Measurements from ENCODE around the gene ABI2.
"Not testable (repeated sequence)": the region's sequence is repeated elsewhere in the genome, so short reads cannot be mapped to it uniquely, and the experiment has no call there.

ABI2 gene

DNA sequence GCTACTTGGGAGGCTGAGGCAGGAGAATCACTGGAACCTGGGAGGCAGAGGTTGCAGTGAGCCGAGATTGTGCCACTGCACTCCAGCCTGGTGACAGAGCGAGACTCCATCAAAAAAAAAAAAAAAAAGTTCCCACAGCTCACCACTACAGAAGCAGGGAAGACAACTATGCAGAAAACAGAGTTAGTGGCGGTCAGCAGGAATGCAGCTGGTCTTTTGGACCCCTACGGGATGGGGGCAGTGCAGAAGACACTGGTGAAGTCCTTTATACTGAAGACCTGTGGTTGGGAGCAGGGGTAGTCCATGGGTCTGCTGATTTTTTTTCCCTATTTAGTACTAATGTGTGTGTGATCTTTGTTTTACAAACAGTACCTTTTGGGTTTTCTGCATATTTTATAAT, 101.4 kb downstream of the ABI2 start:
- DNase-seq (ENCODE audit: low spot score) = not testable (repeated sequence)

DNA sequence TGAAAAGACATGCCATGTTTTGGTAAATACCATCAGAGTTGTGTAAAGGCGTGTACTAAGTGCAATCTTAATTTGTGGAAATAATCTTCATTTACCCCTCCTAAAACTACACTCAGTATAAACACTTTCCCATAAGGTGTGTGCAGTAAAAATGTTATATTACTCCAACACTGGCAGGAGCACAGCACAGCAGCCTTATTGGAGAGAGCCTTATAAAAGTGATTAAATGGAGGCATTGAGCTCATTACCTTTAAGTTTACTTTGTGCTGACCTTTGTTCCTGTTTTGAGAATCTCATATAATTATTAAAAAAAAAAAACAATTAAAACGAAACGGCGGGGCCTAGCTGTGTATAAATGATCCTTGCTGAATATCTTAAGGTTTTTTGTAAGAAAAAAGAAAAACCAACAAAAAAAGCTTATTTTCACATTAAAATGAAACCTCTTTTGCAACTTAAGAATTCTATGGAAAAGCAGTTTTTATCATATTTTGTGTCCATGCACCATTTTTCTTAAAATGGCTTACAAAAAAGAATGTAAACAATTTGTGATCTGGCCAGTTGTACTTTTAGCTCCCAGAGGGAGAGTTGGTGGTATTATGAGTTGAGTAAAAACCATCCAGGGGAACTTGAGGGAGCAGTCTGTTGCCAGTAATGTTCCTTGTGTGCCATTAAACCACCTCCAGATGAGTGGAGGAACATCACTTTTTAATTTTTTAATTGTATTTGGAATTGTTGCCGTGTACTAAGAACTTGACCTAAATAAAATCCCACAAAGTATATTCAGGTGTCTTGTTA, 103.4 kb downstream of the ABI2 start:
- no peak for DNase-seq (ENCODE audit: low spot score)

DNA sequence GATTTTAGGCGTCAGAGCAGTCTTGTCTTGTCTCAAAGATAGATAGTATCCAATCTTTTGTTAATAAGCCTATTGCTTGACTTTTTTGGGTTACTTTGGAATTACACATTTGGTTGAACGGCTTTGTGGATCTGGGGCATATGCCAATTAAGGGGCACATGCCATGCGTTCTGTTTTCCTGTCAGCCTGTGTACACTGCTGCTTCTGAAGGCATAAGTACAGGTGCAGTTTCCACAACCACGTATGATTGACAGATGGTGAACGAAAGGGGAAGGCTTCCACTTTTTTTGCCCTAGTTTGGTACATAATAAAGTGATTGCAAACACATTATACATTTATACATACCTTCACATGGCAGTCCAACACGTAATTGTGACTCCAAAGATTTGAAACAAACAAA, 104.6 kb downstream of the ABI2 start:
- DNase-seq (ENCODE audit: low spot score) = no peak

DNA sequence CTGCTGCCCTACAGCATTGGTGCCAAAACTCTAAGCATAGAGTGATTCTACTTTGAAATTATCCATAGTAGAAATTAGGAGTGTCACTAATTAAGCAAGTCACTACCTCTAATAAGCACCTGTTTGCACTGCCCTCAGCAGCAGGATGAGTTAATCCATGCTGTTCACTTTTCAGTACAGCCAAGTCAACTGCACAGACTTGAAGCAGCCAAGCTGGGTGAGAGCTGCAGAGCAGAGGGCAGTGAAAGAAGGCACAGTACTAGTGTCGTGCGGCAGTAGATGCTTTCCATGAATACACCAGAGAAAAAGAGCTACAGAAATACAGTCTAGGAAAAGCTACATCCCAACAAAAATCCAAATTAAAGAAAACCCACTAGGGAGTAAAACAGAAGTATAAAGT, 108.3 kb downstream of the ABI2 start:
- no peak for DNase-seq (ENCODE audit: low spot score)

DNA sequence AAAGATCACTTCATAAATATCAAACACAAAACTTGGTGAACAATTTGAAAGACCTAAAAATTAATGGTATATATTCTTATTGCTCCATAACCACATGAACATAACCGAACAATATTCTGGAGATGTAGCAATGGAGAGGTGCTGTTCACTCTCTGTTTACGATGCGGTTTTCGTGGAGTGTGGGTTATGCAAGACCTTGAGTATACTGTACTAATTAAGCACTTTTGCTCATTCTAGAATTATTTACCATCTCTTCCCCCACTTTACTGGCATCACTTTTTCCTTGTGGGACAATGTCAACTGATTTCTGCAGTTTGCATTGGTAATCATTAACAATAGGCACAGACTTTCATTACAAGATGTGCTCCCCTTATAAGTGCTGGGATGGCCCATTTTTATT, 109.3 kb downstream of the ABI2 start:
- DNase-seq (ENCODE audit: low spot score) = no peak

DNA sequence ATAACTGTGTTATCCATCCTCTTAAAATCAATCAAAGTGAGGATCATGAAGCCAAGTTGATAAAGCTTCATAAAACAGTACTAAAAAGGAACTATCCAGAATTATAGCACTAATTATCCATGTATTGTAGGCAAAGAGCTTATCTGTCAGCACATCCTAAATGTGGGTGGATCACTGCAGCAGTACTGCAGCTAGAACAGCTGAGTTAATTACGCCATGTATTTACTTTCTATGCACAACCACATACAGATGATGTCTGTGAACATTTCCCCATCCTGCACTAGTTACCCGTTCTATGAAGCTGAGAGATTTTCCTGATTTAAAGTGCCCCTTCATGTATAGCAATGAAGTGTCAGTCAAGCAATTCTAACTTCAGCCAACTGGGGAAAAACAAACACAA, 110.3 kb downstream of the ABI2 start:
- DNase-seq (ENCODE audit: low spot score) = no peak

DNA sequence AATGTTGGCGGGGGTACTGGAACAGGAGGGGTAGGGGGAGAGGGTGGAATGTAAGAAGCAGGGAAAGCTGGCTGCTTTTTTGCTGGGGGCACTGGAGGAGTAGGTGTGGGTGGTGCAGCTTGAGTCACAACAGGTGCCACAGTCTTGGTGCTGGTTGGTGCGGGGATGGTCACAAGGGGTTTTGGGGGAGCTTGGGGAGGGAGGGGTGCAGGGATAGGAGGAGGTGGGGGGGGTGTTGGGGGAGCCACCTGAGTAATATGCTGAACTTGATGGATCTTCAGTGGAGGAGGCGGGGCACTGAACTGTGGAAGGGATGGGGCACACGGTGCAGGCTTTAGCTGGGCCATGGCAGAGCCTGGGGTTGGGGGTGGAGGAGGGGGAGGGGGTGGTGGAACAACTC, 112.5 kb downstream of the ABI2 start:
- DNase-seq (ENCODE audit: low spot score) = no peak

DNA sequence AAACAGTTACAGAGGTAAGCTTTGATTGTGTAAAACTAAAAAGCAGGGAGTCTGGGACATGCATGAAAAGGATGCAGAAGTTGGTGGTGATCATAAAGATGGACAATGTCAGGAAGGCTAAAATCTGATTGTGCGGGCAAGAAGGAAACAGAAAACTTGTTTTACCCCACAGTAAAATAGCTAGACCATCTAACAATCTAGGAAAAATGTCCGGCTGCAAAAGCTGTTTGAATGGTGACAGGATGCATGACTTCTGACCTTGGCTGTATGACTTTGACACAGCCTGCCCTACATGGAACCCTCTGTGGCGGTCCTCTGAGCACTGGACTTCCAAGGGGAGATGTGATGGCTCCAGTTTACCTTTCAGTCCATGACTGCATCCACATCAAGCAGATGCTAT, 113.3 kb downstream of the ABI2 start:
- no peak for DNase-seq (ENCODE audit: low spot score)

DNA sequence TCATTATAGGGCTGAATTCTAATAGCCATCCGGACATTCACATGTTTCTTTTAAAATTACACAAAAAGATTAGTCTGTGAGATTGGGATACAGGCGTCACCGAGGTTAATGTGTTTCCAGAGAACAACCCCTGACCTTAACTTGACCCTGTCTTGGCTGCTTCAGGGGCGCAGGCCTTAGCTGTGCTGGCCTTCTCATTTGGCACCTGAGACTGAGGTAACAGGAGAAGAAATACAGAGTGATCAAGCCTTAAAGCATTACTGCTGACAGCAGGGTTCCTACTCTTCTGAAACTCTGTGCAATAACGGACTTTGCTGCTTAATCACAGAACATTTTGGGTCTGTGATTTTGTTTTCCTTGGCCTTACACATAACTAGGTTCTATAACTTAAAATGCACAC, 114.3 kb downstream of the ABI2 start:
- no peak for DNase-seq (ENCODE audit: low spot score)

DNA sequence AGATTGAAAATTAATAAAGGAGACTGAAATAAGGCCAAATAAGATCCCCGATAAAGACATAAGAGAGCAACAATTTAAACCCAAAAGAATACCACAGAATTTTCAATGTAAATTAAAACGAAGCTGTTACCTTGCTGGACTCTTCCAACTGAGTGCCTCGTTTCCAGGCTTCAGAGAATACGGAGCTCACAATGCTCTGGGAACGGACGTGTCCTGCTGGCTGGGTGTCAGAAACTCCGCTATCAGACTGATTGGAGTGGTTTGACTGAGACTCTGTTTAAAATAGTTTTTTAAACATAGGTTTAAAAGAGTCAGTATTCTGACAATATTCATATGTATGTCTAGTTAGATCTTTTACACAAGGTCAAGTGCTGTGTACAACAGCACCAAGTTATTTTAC, 116.5 kb downstream of the ABI2 start:
- no peak for DNase-seq (ENCODE audit: low spot score)

DNA sequence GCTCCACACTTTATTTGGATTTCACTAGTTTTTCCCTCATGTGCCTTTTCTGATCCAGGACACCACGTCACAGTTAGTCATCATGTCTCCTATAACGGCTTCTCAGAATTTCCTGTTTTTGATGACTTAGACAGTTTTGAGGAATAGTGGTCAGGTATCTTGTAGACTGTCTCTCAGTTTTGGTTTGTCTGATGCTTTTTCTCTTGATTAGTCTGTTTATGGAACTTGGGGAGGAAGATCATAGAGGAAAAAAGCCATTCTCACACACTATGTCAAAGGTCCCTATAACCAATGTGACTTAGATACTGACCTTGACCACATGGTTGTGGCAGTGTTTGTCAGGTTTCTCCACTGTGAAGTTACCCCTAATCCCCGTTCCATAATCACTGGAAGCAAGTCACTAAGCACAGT, 117.9 kb downstream of the ABI2 start:
- DNase-seq (ENCODE audit: low spot score) = no peak

DNA sequence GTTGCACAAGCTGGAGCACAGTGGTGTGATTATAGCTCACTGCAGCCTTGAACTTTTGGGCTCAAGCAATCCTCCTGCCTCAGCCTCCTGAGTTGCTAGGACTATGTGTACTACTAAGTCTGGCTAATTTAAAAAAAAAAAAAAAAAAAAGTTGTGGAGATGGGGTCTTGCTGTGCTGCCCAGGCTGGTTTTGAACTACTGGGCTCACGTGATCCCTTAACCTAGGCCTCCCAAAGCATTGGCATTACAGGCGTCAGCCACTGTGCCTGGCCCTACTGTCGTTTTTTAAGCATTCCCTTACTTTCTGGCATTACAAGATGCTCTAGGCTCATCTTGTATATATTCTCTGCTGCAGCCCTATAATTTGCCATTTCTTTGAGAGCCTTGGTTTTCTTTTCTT, 118.6 kb downstream of the ABI2 start:
- no peak for DNase-seq (ENCODE audit: low spot score)

DNA sequence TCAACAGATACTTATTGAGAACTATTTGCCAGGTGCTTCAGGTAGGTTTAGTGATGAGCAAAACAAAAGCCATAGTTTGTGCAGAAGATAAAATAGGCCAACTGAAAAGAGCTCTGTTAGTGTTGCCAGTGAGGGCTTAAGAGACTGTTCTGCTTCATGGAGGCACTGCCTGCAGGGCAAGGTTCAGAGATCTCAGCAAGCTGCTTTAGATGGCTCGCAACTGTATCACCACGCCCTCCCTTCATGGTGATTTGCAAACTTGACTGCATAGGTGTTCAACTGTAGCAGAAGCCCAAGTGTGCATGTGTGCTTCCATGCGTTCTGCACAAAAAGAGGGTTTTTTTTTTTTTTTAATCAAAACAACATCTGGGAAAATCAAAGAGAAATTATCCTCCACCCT, 122.4 kb downstream of the ABI2 start:
- no peak for DNase-seq (ENCODE audit: low spot score)

DNA sequence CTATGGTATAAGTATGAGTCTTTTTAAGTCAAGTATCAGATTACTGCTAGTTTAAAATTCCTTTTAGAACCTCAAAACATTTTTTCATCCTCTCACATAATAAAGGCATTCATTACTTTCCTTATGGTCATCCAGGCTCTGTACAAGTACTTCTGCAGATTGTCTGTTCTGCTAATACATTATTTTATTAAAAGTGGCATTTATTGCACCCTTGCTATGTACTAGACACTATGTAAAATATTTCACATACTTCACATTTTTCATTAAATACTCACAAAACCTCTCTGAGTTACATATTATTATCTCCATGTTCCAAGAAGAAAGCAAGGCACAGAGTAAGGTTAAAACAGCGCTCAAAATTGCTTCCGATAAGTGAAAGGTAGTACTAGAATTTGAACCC, 122.8 kb downstream of the ABI2 start:
- DNase-seq (ENCODE audit: low spot score) = no peak

DNA sequence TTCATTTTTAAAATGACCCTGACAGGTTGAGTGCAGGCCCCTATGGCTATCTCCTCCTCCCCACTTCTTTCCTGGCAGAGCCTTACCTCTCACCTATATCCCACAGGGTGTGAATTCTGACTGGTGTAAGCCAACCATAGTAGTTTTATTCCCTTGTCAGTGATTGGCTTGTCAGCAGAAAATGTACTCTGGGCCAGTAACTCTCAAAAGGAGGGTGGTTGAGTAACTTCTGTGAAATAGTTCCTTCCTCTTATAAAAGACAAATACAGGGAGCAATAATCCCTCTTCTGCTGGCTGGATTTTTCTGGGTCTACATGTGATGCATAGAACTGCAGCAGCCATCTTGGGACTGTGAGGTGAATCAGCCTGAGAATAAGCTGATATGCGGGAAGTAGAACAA, 123.5 kb downstream of the ABI2 start:
- no peak for DNase-seq (ENCODE audit: low spot score)

DNA sequence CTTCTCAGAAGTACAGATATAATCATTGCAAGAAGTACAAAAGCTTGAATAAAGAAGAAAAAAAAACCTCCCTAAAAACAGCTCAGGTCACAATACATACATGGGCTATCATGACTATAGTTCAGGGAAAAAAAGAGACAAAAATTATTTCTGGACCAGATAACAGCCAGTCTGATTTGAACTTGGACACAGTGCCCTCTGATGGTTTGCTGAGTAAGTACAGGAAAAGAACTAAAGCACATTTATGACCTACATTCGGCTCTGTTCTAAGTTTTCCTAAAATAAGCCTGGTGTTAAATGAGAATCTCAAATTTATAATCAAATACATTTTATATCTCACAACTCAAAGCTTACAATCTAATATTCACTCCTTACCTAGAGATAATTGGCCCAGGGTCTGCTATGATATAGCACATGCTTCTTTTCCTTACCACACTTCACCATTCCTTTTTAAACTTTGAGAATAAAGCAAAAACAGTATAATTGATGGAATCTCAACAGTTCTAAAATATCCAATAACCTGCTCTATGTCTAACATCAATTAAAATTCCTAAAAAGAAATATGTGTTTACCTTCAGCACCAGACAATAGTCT, 125.8 kb downstream of the ABI2 start:
- DNase-seq (ENCODE audit: low spot score) = peak; percentile 51

DNA sequence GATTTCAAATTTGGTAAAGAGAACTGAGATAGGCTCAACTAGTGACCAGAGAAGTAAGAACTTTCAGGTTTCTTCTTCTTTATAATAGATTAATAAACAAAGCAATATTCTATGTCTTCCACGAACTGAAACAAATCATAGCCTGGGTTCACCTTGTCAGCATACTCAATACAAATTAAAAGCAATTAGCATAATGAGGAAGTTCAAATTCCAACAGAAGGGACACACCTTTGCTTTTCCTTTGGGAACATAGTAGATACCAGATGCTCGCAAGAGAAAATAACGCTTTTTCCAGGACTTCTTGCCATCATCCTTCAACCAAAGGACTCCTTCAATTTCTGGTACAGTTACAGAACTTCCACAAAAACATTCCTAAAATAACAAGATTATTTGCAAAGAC, 127.0 kb downstream of the ABI2 start:
- DNase-seq (ENCODE audit: low spot score) = no peak

DNA sequence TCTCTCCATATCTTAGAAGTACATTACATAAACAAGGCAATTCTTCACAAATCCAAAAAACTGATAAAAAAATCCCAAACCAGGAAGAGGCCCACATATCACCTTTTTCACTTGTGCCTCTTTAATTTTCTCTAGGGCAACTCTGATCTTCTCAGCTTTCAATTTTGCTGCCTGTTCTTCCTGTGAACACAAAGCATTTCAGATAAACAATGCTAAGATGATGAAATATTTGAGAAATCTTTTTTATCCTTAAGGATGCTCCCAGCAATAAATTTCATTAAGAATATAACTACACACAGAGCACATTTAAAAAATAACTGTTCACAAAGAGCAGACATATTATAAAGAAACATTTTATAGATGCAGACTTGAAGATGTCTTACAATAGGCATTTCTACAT, 133.6 kb downstream of the ABI2 start:
- no peak for DNase-seq (ENCODE audit: low spot score)

DNA sequence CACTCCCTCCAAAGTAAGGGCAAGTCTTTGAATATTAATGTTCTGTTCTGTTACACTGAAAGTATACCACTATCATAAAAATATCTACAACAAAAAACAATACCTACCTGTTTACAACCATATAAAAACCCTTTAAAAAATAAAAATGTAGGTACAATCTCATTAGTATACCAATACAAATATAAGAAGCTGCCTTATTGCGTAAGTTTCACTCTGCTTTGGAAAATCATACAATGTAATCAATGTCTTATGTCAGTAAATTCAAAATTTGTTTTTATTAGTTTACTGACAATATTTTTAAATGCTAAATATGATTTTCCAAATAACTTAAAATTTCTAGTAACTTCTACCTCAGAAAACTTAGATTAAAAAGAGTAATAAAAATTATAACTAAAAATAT, 134.1 kb downstream of the ABI2 start:
- DNase-seq (ENCODE audit: low spot score) = no peak

DNA sequence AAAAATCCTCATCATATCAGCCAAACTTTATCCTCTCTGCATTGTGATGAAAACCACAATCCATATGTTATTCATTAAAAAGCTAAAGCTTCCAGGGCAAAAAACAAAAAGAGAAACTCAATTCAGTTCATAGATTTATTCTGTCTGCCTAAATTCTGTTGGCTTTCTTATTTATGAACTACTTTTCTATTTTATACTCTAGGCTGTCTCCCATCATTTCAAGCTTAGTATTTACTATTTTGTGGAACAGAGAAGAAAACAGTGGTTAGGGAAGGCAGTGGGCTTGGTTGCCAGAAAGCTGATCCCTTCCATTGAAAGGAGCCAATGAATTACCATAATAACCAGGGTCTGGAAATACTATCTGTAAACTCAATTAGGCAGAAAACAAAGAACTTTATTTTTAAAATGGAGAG, 135.1 kb downstream of the ABI2 start:
- DNase-seq (ENCODE audit: low spot score) = no peak

DNA sequence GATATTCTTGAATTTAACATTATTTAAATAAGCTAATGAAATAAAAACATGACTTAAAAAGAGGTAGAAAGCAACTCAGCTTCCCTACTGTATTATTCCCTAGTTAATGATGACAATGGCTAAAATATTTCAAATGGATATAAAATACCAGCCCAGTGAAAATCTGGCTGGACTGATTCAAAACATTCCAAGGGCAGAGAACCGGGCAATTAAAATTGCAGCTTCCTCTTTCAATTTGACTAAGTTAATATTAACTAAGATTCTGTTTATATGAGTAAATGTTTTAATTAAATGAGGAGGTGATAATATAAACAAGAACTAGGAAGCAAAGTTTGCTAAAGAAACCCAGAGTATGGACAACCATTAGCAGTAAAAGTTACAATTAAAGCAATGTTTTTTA, 141.4 kb downstream of the ABI2 start:
- DNase-seq (ENCODE audit: low spot score) = no peak

DNA sequence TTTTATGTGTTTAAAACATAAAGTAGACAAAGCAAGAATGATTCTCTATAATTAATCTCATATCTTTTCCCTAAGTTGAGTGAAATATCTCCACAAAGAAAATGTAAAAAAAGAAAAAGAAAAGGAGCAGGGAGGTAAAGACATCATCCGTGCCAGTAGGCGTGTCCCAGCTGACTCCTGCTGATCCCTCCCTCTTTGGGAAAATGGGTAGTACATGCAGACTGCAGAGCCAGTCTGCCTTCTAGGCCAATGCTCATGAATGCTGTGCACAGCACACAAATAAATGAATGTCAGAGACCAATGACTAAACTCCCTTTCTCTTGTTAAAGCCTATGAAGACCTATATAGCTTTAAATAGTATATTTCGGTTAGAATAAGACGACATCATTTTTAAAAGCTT, 142.2 kb downstream of the ABI2 start:
- DNase-seq (ENCODE audit: low spot score) = no peak

DNA sequence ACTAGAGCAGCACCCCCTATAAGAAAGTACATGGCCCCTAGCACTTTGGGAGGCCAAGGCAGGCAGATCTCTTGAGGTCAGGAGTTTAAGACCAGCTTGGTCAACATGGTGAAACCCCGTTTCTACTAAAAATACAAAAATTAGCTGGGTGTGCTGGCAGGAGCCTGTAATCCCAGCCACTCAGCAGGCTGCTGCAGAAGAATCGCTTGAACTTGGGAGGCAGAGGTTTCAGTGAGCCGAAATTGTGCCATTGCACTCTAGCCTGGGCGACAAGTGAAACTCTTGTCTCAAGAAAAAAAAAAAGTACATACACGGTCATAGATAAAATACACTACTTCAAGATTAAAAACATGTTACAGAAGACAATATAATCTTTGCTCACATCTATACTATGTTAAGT, 143.1 kb downstream of the ABI2 start:
- DNase-seq (ENCODE audit: low spot score) = no peak

DNA sequence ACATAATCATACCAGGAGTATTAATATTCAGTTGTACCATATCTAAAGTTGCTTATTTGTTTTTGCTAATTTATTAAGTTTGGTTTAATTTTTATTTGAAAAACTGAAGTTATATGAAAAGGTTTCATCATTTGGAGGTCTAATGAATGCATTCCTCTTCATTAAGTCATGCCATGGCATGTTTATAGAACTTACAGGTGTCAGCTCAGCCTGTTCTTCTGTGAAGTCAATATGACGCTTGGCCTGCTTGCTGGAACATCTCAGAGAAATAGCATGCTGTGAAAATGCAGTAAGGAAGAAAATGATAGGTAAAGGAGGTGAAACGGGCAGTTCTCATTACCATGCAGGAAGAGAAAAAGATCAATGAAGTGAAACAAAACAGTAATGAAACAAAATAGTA, 148.7 kb downstream of the ABI2 start:
- DNase-seq (ENCODE audit: low spot score) = no peak
